Gastrocnemius medialis (tissue), 4 donors: ENCODE measurements around the gene FKBP6. TPM values are rescaled to one million over a fixed set of nuclear protein-coding genes. Genes with fewer than 3 reads are reported as not detected.
"Not testable (repeated sequence)": the region's sequence is repeated elsewhere in the genome, so short reads cannot be mapped to it uniquely, and the experiment has no call there.

ENCODE experiments used
- ATAC-seq, 2 donors: fragments of 150-250 bp; one replicate each; pipeline ENCODE4 v1.9.1; 2016
- DNase-seq, 2 donors: peaks; one replicate each; pipeline ENCODE4 v3.0.0-alpha.2; 2019
- H3K27ac ChIP-seq, 4 donors: fragments of 200-600 bp; sonication (generic); 1 replicate in 1 of 4; 2 replicates in 3 of 4; pipeline ENCODE4 v1.5.1; 2016 to 2018; ENCODE audit warnings: mild to moderate bottlenecking in 2 of 4, moderate library complexity in 1 of 4
- H3K27me3 ChIP-seq, 3 donors: fragments of 200-600 bp; sonication (generic) in 2 of 3; 1 replicate in 1 of 3; 2 replicates in 2 of 3; pipeline versions ENCODE4 v1.5.1 to v1.6.0; 2016 to 2019; ENCODE audit warnings: mild to moderate bottlenecking in 1 of 3, moderate library complexity in 1 of 3
- H3K36me3 ChIP-seq, 2 donors: fragments of 200-600 bp; sonication (generic) in 1 of 2; one replicate each; pipeline ENCODE4 v1.5.1; 2017 to 2018
- H3K4me1 ChIP-seq, 2 donors: fragments of 200-600 bp; sonication (generic) in 1 of 2; one replicate each; pipeline ENCODE4 v1.5.1; 2016 to 2017; ENCODE audit warnings: mild to moderate bottlenecking in 2 of 2
- H3K4me3 ChIP-seq, 4 donors: fragments of 200-600 bp; sonication (generic) in 3 of 4; 1 replicate in 1 of 4; 2 replicates in 3 of 4; pipeline ENCODE4 v1.5.1; 2016 to 2019; ENCODE audit warnings: mild to moderate bottlenecking in 2 of 4
- H3K9me3 ChIP-seq, 3 donors: fragments of 200-600 bp; sonication (generic) in 2 of 3; 1 replicate in 1 of 3; 2 replicates in 2 of 3; pipeline ENCODE4 v1.5.1; 2016 to 2019
- POLR2A ChIP-seq, 2 donors: fragments of 450-650 bp; IDR thresholded peaks; one replicate each; pipeline ENCODE4 v1.6.1; 2017; ENCODE audit warnings: antibody characterized with exemption in 2 of 2, mild to moderate bottlenecking in 2 of 2, moderate library complexity in 2 of 2
- in situ Hi-C, 4 donors: fragments of 200-750 bp; cut with MboI; loops; one replicate each; pipeline versions ENCODE4 v1.15.0 to v1.8.0; 2017; ENCODE audit warnings: low sequenced_read_pairs in 4 of 4
- intact Hi-C: fragments of 100-400 bp; cut with DNase I; formaldehyde crosslinking; loops from one replicate; pipeline ENCODE4 v1.15.1; 2023; ENCODE audit warnings: low total_unique reads
- total RNA-seq, 4 donors: library from RNA; depleted of rRNA; stranded (reverse); fragments of >200 nt; gene quantifications; one replicate each; pipeline versions ENCODE4 v1.1.0 to v1.2.3, GENCODE V29; 2016
- TF ChIP-seq, protein P1 (sequence below), 5 experiments: fragments of 450-650 bp in 3 of 5; fragments of 200-600 bp in 2 of 5; sonication (generic) in 2 of 5; IDR thresholded peaks in 4 of 5; conservative IDR thresholded peaks in 1 of 5; 1 replicate in 4 of 5; 2 replicates in 1 of 5; pipeline ENCODE4 v1.5.1; 2016 to 2019; ENCODE audit warnings: antibody characterized with exemption in 5 of 5, mild to moderate bottlenecking in 3 of 5, moderate library complexity in 3 of 5

Gene FKBP6
- total RNA-seq, 4 donors from 2014 or later = not detected

DNA sequence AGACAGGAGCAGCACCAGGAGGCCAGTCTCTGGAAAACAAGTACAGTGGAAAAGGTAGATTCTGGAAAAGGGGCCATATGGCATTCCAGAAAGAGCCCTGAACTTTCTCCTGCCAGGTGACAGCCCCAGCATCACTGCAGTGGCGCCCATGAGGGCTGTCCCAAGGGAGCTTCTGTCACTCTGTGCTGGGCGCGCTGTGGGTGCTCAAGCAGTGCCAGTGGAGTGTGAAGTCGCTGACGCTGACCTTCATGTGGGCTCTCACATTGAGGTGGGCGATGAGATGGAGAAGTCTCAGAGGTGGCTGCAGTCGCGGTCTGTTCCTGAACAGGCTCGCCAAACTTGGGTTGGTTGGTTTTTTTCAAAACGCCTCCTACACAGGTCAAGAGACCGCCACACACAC lies 38.2 kb downstream of the FKBP6 start:
- Histone ChIP-seq H3K4me1 (no peaks in the 10 kb centered on the region), H3K36me3 (no peaks in the 10 kb centered on the region), H3K27ac (no peak overlapping the region), H3K27me3 (no peaks in the 10 kb centered on the region), H3K9me3 (no peaks in the 10 kb centered on the region), H3K4me3 (no peak overlapping the region)
- in situ Hi-C loops (no loop called here), intact Hi-C loops (no loop called here)
- ATAC-seq (no peak), DNase-seq (no peak)
- TF ChIP-seq POLR2A (IDR thresholded peaks at IDR 0.05) = no peak
- TF ChIP-seq, protein P1, sequence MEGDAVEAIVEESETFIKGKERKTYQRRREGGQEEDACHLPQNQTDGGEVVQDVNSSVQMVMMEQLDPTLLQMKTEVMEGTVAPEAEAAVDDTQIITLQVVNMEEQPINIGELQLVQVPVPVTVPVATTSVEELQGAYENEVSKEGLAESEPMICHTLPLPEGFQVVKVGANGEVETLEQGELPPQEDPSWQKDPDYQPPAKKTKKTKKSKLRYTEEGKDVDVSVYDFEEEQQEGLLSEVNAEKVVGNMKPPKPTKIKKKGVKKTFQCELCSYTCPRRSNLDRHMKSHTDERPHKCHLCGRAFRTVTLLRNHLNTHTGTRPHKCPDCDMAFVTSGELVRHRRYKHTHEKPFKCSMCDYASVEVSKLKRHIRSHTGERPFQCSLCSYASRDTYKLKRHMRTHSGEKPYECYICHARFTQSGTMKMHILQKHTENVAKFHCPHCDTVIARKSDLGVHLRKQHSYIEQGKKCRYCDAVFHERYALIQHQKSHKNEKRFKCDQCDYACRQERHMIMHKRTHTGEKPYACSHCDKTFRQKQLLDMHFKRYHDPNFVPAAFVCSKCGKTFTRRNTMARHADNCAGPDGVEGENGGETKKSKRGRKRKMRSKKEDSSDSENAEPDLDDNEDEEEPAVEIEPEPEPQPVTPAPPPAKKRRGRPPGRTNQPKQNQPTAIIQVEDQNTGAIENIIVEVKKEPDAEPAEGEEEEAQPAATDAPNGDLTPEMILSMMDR (IDR thresholded peaks at IDR 0.05 in 4 of 5, conservative IDR thresholded peaks at IDR 0.05 in 1 of 5) = no peak

DNA sequence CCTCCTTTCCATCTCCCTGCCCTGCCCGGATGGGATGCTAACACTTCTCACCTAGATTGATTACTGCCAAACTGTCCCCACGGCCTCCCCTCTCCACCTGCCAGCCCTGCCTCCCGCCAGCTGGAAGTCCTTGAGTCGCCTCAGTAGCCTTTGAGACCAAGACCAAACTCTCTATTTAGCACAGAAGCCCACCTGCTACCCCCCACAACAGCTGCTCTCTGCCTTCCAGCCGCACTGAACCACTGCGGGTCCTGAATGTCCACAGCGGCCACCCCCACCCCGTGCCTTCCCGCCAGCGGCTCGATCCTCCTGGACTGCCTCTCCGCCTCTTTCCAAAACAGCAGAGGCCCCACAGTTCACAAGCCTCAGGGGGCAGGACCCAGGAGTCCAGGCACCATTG lies 39.0 kb downstream of the FKBP6 start:
- no peak for TF ChIP-seq POLR2A (IDR thresholded peaks at IDR 0.05)
- TF ChIP-seq, protein P1 (IDR thresholded peaks at IDR 0.05 in 4 of 5, conservative IDR thresholded peaks at IDR 0.05 in 1 of 5) = no peak
- in situ Hi-C loops = no loop called here

DNA sequence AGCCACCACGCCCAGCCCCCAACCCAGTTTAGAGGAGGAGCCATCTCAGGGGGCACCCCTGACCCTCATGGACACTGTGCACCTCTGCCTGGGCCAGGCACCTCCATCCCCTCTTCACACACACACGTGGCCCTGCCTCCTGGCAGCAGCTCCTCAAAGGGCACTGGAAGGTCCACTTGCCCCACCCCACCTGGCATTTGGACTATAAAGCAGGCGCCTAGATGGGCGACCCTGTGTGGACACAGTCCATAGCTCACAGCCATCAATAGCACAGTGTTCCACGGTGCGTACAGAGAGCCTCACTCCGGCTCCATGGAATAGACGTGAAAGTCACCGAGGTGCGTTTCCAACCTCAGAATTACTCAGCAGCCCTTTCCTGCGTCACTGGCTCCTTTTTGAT lies 41.0 kb downstream of the FKBP6 start:
- DNase-seq (no peak), ATAC-seq (no peak)
- no peaks in the 10 kb centered on the region for H3K4me1 ChIP-seq
- H3K27me3 ChIP-seq = no peaks in the 10 kb centered on the region
- TF ChIP-seq, protein P1 (IDR thresholded peaks at IDR 0.05 in 4 of 5, conservative IDR thresholded peaks at IDR 0.05 in 1 of 5) = no peak
- no peak for TF ChIP-seq POLR2A (IDR thresholded peaks at IDR 0.05)
- intact Hi-C loops (no loop called here), in situ Hi-C loops (no loop called here)
- H3K36me3 ChIP-seq = no peaks in the 10 kb centered on the region
- no peaks in the 10 kb centered on the region for H3K9me3 ChIP-seq
- H3K27ac ChIP-seq = no peak overlapping the region
- H3K4me3 ChIP-seq = no peak overlapping the region

More for the DNA sequence above, 39.0 kb downstream of the FKBP6 start:
- Histone ChIP-seq H3K27ac (no peak overlapping the region), H3K27me3 (no peaks in the 10 kb centered on the region), H3K4me1 (no peaks in the 10 kb centered on the region), H3K9me3 (no peaks in the 10 kb centered on the region), H3K4me3 (no peak overlapping the region), H3K36me3 (no peaks in the 10 kb centered on the region)
- intact Hi-C loops = no loop called here
- DNase-seq (no peak), ATAC-seq (no peak)

DNA sequence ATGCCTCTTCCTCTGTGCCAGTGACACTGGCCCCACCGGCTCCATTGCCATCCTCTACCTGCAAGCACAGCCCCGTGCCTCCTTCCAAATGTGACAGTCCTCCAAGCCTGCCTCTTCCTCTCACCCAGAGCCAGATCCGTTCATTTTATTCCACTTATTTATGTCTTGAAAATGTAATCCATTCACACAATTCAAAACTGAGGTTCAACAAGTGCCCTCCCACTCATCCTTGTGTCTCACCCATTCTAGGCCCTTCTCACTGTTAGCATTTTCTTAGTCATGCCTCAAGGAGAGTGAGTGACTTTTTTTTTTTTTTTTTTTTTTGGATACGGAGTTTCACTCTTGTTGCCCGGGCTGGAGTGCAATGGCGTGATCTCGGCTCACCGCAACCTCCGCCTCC lies 41.7 kb downstream of the FKBP6 start:
- H3K9me3 ChIP-seq = no peaks in the 10 kb centered on the region
- in situ Hi-C loops (no loop called here), intact Hi-C loops (no loop called here)
- H3K27me3 ChIP-seq = no peaks in the 10 kb centered on the region
- no peaks in the 10 kb centered on the region for H3K4me1 ChIP-seq
- H3K36me3 ChIP-seq = no peaks in the 10 kb centered on the region
- DNase-seq (no peak), ATAC-seq (no peak)
- H3K4me3 ChIP-seq = no peak overlapping the region
- no peak overlapping the region for H3K27ac ChIP-seq
- TF ChIP-seq, protein P1 (IDR thresholded peaks at IDR 0.05 in 4 of 5, conservative IDR thresholded peaks at IDR 0.05 in 1 of 5) = no peak
- no peak for TF ChIP-seq POLR2A (IDR thresholded peaks at IDR 0.05)

DNA sequence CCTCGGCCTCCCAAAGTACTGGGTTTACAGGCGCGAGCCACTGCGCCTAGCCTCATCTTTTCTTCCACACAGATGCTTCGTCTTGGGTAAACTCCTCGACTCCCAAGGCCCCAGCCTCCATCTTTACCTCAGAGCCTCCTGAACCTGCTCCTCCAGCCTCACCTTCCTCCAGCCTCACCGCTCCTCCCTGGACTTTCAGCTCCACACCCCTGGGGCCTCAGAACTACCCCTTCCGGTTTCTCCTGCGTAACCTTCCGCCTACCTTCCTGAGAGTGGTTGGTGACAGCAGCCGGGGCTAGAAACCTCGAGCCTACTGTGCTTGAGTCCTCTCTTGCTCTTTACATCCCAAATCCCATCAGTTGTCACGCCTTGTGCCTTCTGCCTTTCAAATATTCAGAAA lies 45.8 kb downstream of the FKBP6 start:
- DNase-seq = no peak
- no peak for TF ChIP-seq POLR2A (IDR thresholded peaks at IDR 0.05)
- TF ChIP-seq, protein P1 (IDR thresholded peaks at IDR 0.05 in 4 of 5, conservative IDR thresholded peaks at IDR 0.05 in 1 of 5) = no peak
- peaks cover 6 to 10% (median 9%) of the 10 kb centered on the region in 3 donors for H3K27me3 ChIP-seq
- ATAC-seq = no peak
- no peaks in the 10 kb centered on the region for H3K36me3 ChIP-seq
- in situ Hi-C loops = no loop called here
- no peaks in the 10 kb centered on the region for H3K4me1 ChIP-seq
- H3K27ac ChIP-seq = no peak overlapping the region
- H3K4me3 ChIP-seq = no peak overlapping the region
- intact Hi-C loops = no loop called here
- H3K9me3 ChIP-seq = no peaks in the 10 kb centered on the region

DNA sequence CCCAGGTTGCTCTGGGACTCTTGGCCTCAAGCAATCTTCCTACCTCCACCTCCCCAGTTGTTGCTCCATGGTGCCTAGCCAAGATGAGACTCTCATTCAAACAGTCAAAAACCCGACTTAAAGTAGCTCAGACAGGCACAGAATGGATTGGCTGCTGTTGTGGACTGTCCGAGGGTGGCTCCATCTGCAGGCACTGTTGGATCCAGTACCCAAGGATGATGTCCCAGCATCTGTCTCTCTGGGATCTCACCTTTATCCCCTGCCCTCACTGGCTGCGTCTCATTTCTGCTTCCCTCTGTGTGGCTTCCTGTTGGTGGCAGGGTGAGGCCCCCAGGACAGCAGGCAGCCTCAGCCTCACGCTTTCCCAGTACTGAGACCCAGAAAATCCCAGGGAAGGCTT lies 48.3 kb downstream of the FKBP6 start:
- ATAC-seq, H3K27ac ChIP-seq, H3K9me3 ChIP-seq, H3K36me3 ChIP-seq, H3K4me3 ChIP-seq, intact Hi-C loops, H3K4me1 ChIP-seq, DNase-seq, in situ Hi-C loops: not testable (repeated sequence)
- H3K27me3 ChIP-seq = peaks cover 6 to 10% (median 9%) of the 10 kb centered on the region in 3 donors
